Suprapubic skin (tissue), 4 donors: ENCODE measurements around the gene LMBRD1.
"Not testable (repeated sequence)": the region's sequence is repeated elsewhere in the genome, so short reads cannot be mapped to it uniquely, and the experiment has no call there.

Source experiments
- EP300 ChIP-seq: sonication (generic); formaldehyde crosslinking; IDR thresholded peaks from one replicate; pipeline ENCODE4 v1.6.1; 2017; ENCODE audit warnings: antibody characterized with exemption
- POLR2A ChIP-seq, 2 donors: fragments of 450-650 bp; IDR thresholded peaks; one replicate each; pipeline ENCODE4 v1.6.1; 2017; ENCODE audit warnings: antibody characterized with exemption in 2 of 2, mild to moderate bottlenecking in 2 of 2, moderate library complexity in 2 of 2
- POLR2AphosphoS5 ChIP-seq, 3 donors: sonication (generic); formaldehyde crosslinking; IDR thresholded peaks; one replicate each; pipeline ENCODE4 v1.6.1; 2017; ENCODE audit warnings: antibody characterized with exemption in 3 of 3
- TF ChIP-seq, protein P1 (sequence below), 2 donors: fragments of 200-600 bp in 1 of 2; fragments of 450-650 bp in 1 of 2; sonication (generic) in 1 of 2; IDR thresholded peaks; one replicate each; pipeline ENCODE4 v1.5.1; 2016 to 2019; ENCODE audit warnings: antibody characterized with exemption in 2 of 2, mild to moderate bottlenecking in 1 of 2, moderate library complexity in 1 of 2

DNA sequence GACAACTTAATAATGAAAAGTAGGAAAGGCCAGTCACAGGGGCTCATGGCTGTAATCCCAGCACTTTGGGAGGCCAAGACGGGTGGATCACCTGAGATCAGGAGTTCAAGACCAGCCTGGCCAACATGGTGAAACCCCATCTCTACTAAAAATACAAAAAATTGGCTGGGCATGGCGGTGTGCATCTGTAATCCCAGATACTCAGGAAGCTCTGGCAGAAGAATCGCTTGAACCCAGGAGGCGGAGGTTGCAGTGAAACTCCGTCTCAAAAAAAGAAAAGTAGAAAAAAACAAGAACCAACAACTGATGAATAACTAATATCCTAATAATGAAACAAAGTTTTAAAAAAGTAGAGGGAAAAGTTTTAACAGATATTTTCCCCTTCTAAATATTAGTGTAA is 9.4 kb downstream of the LMBRD1 start:
- TF ChIP-seq, protein P1, sequence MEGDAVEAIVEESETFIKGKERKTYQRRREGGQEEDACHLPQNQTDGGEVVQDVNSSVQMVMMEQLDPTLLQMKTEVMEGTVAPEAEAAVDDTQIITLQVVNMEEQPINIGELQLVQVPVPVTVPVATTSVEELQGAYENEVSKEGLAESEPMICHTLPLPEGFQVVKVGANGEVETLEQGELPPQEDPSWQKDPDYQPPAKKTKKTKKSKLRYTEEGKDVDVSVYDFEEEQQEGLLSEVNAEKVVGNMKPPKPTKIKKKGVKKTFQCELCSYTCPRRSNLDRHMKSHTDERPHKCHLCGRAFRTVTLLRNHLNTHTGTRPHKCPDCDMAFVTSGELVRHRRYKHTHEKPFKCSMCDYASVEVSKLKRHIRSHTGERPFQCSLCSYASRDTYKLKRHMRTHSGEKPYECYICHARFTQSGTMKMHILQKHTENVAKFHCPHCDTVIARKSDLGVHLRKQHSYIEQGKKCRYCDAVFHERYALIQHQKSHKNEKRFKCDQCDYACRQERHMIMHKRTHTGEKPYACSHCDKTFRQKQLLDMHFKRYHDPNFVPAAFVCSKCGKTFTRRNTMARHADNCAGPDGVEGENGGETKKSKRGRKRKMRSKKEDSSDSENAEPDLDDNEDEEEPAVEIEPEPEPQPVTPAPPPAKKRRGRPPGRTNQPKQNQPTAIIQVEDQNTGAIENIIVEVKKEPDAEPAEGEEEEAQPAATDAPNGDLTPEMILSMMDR (IDR thresholded peaks at IDR 0.05) = not testable (repeated sequence)
- TF ChIP-seq POLR2AphosphoS5 (IDR thresholded peaks at IDR 0.05); POLR2A (IDR thresholded peaks at IDR 0.05); EP300: not testable (repeated sequence)
